Glutamatergic neuron (in vitro differentiated cells): ENCODE results near the gene LAMA2. TPM values are rescaled to one million over a fixed set of nuclear protein-coding genes. Genes with fewer than 3 reads are reported as not detected.

Experiments used
- DNase-seq: peaks from one replicate; pipeline ENCODE4 v3.0.0; 2022
- H3K27ac Mint-ChIP-seq: one replicate; pipeline ENCODE4 v1.8.0; 2020; ENCODE audit warnings: mild to moderate bottlenecking, mixed read lengths, inconsistent platforms; ENCODE audit not compliant: unreplicated experiment
- H3K27me3 Mint-ChIP-seq: one replicate; pipeline ENCODE4 v1.8.0; 2020; ENCODE audit warnings: mild to moderate bottlenecking, moderate library complexity, mixed read lengths, inconsistent platforms; ENCODE audit not compliant: unreplicated experiment
- H3K36me3 Mint-ChIP-seq: one replicate; pipeline ENCODE4 v1.8.0; 2020; ENCODE audit warnings: mild to moderate bottlenecking, mixed read lengths, inconsistent platforms; ENCODE audit not compliant: unreplicated experiment
- H3K4me1 Mint-ChIP-seq: one replicate; pipeline ENCODE4 v1.8.0; 2020; ENCODE audit warnings: mild to moderate bottlenecking, low read depth, mixed read lengths, inconsistent platforms; ENCODE audit not compliant: unreplicated experiment
- H3K4me3 Mint-ChIP-seq: one replicate; pipeline ENCODE4 v1.8.0; 2020; ENCODE audit warnings: mild to moderate bottlenecking, mixed read lengths, inconsistent platforms; ENCODE audit not compliant: unreplicated experiment
- H3K9me3 Mint-ChIP-seq: one replicate; pipeline ENCODE4 v1.8.0; 2020; ENCODE audit warnings: mild to moderate bottlenecking, moderate library complexity, mixed read lengths, inconsistent platforms; ENCODE audit not compliant: unreplicated experiment
- CTCF ChIP-seq: fragments of 200-600 bp; sonication (generic); IDR thresholded peaks from one replicate; pipeline ENCODE4 v1.5.0; 2021; ENCODE audit not compliant: partially characterized antibody, unreplicated experiment
- total RNA-seq: library from RNA; stranded (reverse); fragmentation: NEBNext Ultra II Directional; extraction: Animal tissue kit (Norgen Biotek cat#: 25700); gene quantifications from one replicate; pipeline ENCODE4 v1.2.1, GENCODE V29; 2021; ENCODE audit not compliant: unreplicated experiment

Gene LAMA2
- total RNA-seq, 1 donor from 2014 or later = 2.4 TPM

- Mint-ChIP-seq H3K27me3 (no peaks in the 10 kb centered on the region), H3K27ac (no peak overlapping the region)
Measured at GRCh38 chr6:128848212-128848935, 34.6 kb upstream of the LAMA2 start.

GRCh38 chr6:128855581-128856085, 27.3 kb upstream of the LAMA2 start:
- Mint-ChIP-seq H3K27me3 (no peaks in the 10 kb centered on the region), H3K9me3 (no peaks in the 10 kb centered on the region), H3K36me3 (no peaks in the 10 kb centered on the region), H3K4me3 (no peak overlapping the region), H3K4me1 (no peaks in the 10 kb centered on the region), H3K27ac (no peak overlapping the region)
- TF ChIP-seq CTCF = no peak
- no peak for DNase-seq

More at GRCh38 chr6:128848212-128848935, 34.6 kb upstream of the LAMA2 start:
- H3K9me3 Mint-ChIP-seq = no peaks in the 10 kb centered on the region
- H3K4me1 Mint-ChIP-seq = no peaks in the 10 kb centered on the region
- H3K4me3 Mint-ChIP-seq = no peak overlapping the region
- DNase-seq = no peak
- TF ChIP-seq CTCF = no peak
- H3K36me3 Mint-ChIP-seq = no peaks in the 10 kb centered on the region

DNA sequence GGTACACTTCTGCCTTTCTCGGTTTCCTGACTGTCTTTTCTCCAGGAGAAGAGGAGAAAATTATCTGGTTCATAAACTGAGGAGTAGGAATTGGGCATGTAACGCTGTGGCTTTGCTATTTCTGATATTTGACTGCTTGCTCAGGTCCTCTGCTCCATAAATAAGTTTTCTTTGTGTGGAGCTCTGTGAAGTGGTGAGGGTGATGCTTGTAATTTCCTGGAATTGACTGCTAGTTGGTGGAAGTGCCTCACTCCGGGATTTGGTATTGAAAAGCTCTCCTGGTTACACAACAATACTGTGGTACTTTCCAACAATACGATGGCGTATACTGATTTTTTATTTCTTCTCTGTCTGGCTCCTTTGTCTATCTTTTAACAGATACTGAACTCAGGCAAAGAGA, 25.1 kb upstream of the LAMA2 start:
- no peak overlapping the region for H3K4me3 Mint-ChIP-seq
- no peak for DNase-seq
- H3K9me3 Mint-ChIP-seq = peaks cover 2% of the 10 kb centered on the region
- no peaks in the 10 kb centered on the region for H3K36me3 Mint-ChIP-seq
- TF ChIP-seq CTCF = no peak
- H3K27me3 Mint-ChIP-seq = no peaks in the 10 kb centered on the region
- H3K27ac Mint-ChIP-seq = no peak overlapping the region
- no peaks in the 10 kb centered on the region for H3K4me1 Mint-ChIP-seq

DNA sequence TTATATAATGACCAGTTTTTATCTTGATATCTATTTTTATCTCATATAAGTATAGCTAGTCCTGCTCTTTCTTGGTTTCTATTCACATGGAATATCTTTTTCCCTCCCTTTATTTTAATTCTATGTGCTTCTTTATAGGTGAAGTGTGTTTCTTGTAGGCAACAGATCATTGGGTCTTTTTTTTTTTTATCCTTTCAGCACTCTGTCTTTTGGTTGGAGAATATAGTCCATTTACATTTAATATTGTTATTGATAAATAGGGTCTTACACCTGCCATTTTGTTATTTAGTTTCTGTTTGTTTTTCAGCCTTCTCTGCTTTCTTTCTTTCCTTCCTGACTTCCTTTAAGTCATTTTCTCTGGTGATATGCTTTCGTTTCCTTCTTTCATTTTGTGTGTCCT, 22.2 kb upstream of the LAMA2 start:
- Mint-ChIP-seq H3K9me3 (peaks cover 2% of the 10 kb centered on the region), H3K27me3 (no peaks in the 10 kb centered on the region), H3K27ac (no peak overlapping the region), H3K4me3 (no peak overlapping the region), H3K4me1 (no peaks in the 10 kb centered on the region), H3K36me3 (no peaks in the 10 kb centered on the region)
- no peak for DNase-seq
- no peak for TF ChIP-seq CTCF

DNA sequence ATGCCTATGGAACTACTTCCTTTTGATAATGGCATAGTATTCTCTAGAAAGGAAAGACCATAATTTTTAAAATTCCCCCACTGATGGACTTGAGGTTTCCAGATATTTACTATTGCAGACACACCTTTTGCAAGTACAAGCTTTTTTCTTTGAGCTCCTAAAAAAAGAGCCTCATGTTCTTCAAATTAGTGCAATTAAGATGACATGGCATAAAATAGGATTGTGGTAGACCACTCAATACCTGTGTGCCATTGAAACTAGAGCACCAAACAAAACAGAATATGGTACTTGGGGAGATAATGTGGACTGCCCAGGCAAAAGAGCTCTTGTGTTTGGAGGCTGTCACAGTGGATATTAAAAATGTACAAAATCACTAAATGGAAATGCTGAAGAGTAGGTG, 19.0 kb upstream of the LAMA2 start:
- no peaks in the 10 kb centered on the region for H3K27me3 Mint-ChIP-seq
- DNase-seq = no peak
- no peak overlapping the region for H3K4me3 Mint-ChIP-seq
- TF ChIP-seq CTCF = no peak
- H3K27ac Mint-ChIP-seq = no peak overlapping the region
- no peaks in the 10 kb centered on the region for H3K4me1 Mint-ChIP-seq
- peaks cover 2% of the 10 kb centered on the region for H3K9me3 Mint-ChIP-seq
- no peaks in the 10 kb centered on the region for H3K36me3 Mint-ChIP-seq
